ENCODE measurements around the gene CA6.

Gene CA6

DNA sequence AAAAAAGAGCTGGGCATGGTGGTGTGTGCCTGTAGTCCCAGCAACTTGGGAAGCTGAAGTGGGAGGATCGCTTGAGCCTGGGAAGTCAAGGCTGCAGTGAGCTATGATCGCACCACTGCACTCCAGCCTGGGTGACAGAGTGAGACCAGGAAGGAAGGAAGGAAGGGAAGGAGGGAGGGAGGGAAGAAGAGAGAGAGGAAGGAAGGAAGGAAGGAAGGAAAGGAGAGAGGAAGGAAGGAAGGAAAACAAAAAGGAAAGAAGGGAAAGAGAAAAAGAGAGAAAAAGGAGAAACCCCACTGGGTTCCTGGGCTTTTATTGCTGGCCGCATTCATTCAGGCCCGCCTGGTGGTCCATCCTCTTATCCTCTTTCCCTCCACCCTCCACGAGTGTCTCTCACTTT, 70.8 kb downstream of the CA6 start:
- no peak for TF ChIP-seq REST (IDR thresholded peaks at IDR 0.05; ENCODE audit: low read depth)
- TF ChIP-seq MAX (IDR thresholded peaks at IDR 0.05): no peak
- no peak for TF ChIP-seq NFIC (IDR thresholded peaks at IDR 0.05)
- TF ChIP-seq TCF12 (IDR thresholded peaks at IDR 0.05; ENCODE audit: low read depth): no peak
- TF ChIP-seq FOXM1 (IDR thresholded peaks at IDR 0.05; ENCODE audit: borderline replicate concordance, low read depth): no peak
- TF ChIP-seq CEBPB (IDR thresholded peaks at IDR 0.05): no peak

GRCh38 chr1:9018333-9018732, 72.7 kb downstream of the CA6 start:
- TF ChIP-seq EGR1 (IDR thresholded peaks at IDR 0.05): no peak

DNA sequence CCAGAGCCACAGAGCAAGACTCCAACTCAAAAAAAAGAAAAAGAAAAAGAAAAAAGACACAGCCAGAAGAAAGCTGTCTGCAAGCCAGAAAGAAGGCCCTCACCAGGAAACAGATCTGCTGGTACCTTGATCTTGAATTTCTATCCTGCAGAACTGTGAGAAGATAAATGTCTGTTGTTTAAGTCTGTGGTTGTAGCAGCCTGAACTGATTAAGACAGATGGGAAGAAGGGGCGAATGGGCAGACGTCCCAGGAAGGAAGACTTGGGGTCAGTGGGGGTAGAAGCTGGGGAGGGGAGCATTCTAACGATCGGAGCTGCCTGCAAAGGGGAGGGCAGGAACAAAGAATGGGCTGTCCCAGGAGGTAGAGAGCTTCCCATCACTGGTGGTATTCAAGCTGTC, 74.2 kb downstream of the CA6 start:
- no peak for TF ChIP-seq FOXM1 (IDR thresholded peaks at IDR 0.05; ENCODE audit: borderline replicate concordance, low read depth)
- no peak for TF ChIP-seq TAF1 (IDR thresholded peaks at IDR 0.05; ENCODE audit: low read depth)
- no peak for TF ChIP-seq TEAD4 (IDR thresholded peaks at IDR 0.05)
- no peak for TF ChIP-seq MAX (IDR thresholded peaks at IDR 0.05)

DNA sequence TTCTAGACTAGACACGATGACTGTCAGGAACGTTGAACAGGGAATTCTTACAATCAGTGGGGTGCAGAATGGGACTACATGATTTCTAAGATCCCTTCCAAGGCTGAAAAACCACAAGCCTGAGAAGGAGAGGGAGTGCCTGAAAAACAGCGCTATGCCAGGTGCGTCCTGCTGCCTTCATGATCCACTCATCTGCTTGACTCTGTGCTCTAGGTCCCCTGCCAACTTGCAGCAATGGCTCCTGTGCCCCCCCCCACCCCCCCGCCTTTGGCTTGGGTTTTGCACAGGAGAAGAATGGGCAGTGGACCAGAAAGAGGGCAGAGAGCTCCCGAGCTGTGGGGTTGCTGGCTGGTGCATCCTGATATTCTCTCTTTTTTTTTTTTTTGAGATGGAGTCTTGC, 74.6 kb downstream of the CA6 start:
- TF ChIP-seq YY1 (IDR thresholded peaks at IDR 0.05; ENCODE audit: low read depth) (no peak), FOXM1 (IDR thresholded peaks at IDR 0.05; ENCODE audit: borderline replicate concordance, low read depth) (no peak), TCF12 (IDR thresholded peaks at IDR 0.05; ENCODE audit: low read depth) (no peak), RAD21 (IDR thresholded peaks at IDR 0.05; ENCODE audit: low read depth) (no peak), CREB1 (IDR thresholded peaks at IDR 0.05; ENCODE audit: low read depth) (no peak), TEAD4 (IDR thresholded peaks at IDR 0.05) (no peak), EP300 (IDR thresholded peaks at IDR 0.05; ENCODE audit: borderline replicate concordance) (no peak), EGR1 (IDR thresholded peaks at IDR 0.05) (no peak), TAF1 (IDR thresholded peaks at IDR 0.05; ENCODE audit: low read depth) (no peak), ZBTB7A (IDR thresholded peaks at IDR 0.05; ENCODE audit: low read depth) (no peak), MAX (IDR thresholded peaks at IDR 0.05) (no peak), CEBPB (IDR thresholded peaks at IDR 0.05) (no peak), NFIC (IDR thresholded peaks at IDR 0.05) (no peak), REST (IDR thresholded peaks at IDR 0.05; ENCODE audit: low read depth) (no peak)
- TF ChIP-seq, protein P1, sequence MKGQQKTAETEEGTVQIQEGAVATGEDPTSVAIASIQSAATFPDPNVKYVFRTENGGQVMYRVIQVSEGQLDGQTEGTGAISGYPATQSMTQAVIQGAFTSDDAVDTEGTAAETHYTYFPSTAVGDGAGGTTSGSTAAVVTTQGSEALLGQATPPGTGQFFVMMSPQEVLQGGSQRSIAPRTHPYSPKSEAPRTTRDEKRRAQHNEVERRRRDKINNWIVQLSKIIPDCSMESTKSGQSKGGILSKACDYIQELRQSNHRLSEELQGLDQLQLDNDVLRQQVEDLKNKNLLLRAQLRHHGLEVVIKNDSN (IDR thresholded peaks at IDR 0.05): no peak

DNA sequence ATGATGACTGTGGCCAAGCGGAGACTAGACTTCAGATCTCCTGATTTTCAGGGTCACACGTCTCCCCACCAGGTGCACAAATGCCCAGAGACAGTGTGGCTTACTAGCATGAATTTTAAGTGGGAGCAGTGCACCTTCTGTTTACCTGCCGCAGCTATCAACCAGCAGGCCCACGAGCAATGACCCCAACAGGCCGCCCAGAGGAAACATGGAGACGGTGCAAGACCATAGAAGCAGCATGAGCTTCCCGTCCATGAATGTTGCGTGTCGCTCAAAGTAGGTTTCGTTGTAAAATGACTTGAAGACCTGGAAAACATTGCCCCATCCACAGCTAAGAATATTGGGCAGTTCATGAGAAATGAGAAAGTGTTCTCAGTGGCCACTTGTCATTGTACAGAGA, 77.1 kb downstream of the CA6 start:
- no peak for TF ChIP-seq YY1 (IDR thresholded peaks at IDR 0.05; ENCODE audit: low read depth)
- no peak for TF ChIP-seq NFIC (IDR thresholded peaks at IDR 0.05)
- TF ChIP-seq FOXM1 (IDR thresholded peaks at IDR 0.05; ENCODE audit: borderline replicate concordance, low read depth): no peak
- TF ChIP-seq EGR1 (IDR thresholded peaks at IDR 0.05): no peak
- TF ChIP-seq TAF1 (IDR thresholded peaks at IDR 0.05; ENCODE audit: low read depth): no peak
- TF ChIP-seq CREB1 (IDR thresholded peaks at IDR 0.05; ENCODE audit: low read depth): no peak
- TF ChIP-seq CEBPB (IDR thresholded peaks at IDR 0.05): no peak
- TF ChIP-seq TCF12 (IDR thresholded peaks at IDR 0.05; ENCODE audit: low read depth): no peak
